Astrocyte (in vitro differentiated cells and primary cell): ENCODE data around the gene RNF152. TPM values are rescaled to one million over a fixed set of nuclear protein-coding genes. Genes with fewer than 3 reads are reported as not detected.

Source experiments
- DNase-seq: peaks from one replicate; pipeline ENCODE4 v3.0.0-alpha.2; 2010; ENCODE audit warnings: low read depth
- FAIRE-seq: peaks from 2 replicates; lab custom pipeline; 2011; peaks lifted over from hg19 to GRCh38; lab: Jason Lieb, UNC
- H2AFZ ChIP-seq: 2 replicates; pipeline ENCODE4 v1.6.0; 2012; ENCODE audit warnings: low read depth, low read length, inconsistent platforms
- H3K27ac ChIP-seq: 2 replicates; pipeline ENCODE4 v1.5.1; 2011; ENCODE audit warnings: low read depth, low read length, inconsistent platforms
- H3K27me3 ChIP-seq: 2 replicates; pipeline ENCODE4 v1.6.0; 2011; ENCODE audit warnings: low read length, inconsistent platforms; ENCODE audit not compliant: insufficient read depth
- H3K36me3 ChIP-seq: 2 replicates; pipeline ENCODE4 v1.5.1; 2011; ENCODE audit warnings: low read length, inconsistent platforms; ENCODE audit not compliant: insufficient read depth
- H3K4me1 ChIP-seq: 2 replicates; pipeline ENCODE4 v1.5.1; 2011; ENCODE audit warnings: low read length, inconsistent platforms; ENCODE audit not compliant: insufficient read depth
- H3K4me2 ChIP-seq: 2 replicates; pipeline ENCODE4 v1.6.0; 2012; ENCODE audit warnings: low read length, inconsistent platforms
- H3K4me3 ChIP-seq: 2 replicates; pipeline ENCODE4 v1.5.1; 2011; ENCODE audit warnings: low read depth, mild to moderate bottlenecking, low read length, inconsistent platforms; ENCODE audit not compliant: insufficient read depth
- H3K79me2 ChIP-seq: 2 replicates; pipeline ENCODE4 v1.6.0; 2012; ENCODE audit warnings: mild to moderate bottlenecking, low read length, inconsistent platforms; ENCODE audit not compliant: insufficient read depth
- H3K9ac ChIP-seq: 2 replicates; pipeline ENCODE4 v1.6.0; 2012; ENCODE audit warnings: mild to moderate bottlenecking, low read length, inconsistent platforms
- H3K9me3 ChIP-seq: 2 replicates; pipeline ENCODE4 v1.5.1; 2012; ENCODE audit warnings: low read depth, mild to moderate bottlenecking, low read length, inconsistent platforms; ENCODE audit not compliant: insufficient read depth
- H4K20me1 ChIP-seq: 2 replicates; pipeline ENCODE4 v1.6.0; 2012; ENCODE audit warnings: low read length, inconsistent platforms; ENCODE audit not compliant: insufficient read depth
- H3K27ac Mint-ChIP-seq: one replicate; pipeline ENCODE4 v1.8.0; 2021; ENCODE audit warnings: mild to moderate bottlenecking, mixed read lengths; ENCODE audit not compliant: unreplicated experiment
- H3K27me3 Mint-ChIP-seq: one replicate; pipeline ENCODE4 v1.8.0; 2021; ENCODE audit warnings: low read depth, mixed read lengths; ENCODE audit not compliant: unreplicated experiment
- H3K36me3 Mint-ChIP-seq: one replicate; pipeline ENCODE4 v1.8.0; 2021; ENCODE audit warnings: low read depth, mixed read lengths; ENCODE audit not compliant: unreplicated experiment
- H3K4me1 Mint-ChIP-seq: one replicate; pipeline ENCODE4 v1.8.0; 2021; ENCODE audit warnings: low read depth, mixed read lengths; ENCODE audit not compliant: unreplicated experiment
- H3K4me3 Mint-ChIP-seq: one replicate; pipeline ENCODE4 v1.8.0; 2021; ENCODE audit warnings: mild to moderate bottlenecking, moderate library complexity, mixed read lengths; ENCODE audit not compliant: unreplicated experiment
- H3K9me3 Mint-ChIP-seq: one replicate; pipeline ENCODE4 v1.8.0; 2021; ENCODE audit warnings: mild to moderate bottlenecking, mixed read lengths; ENCODE audit not compliant: unreplicated experiment
- CTCF ChIP-seq: IDR thresholded peaks from 2 replicates; pipeline ENCODE4 v1.5.1; 2011; ENCODE audit warnings: low read depth, mild to moderate bottlenecking, inconsistent platforms, low read length, moderate library complexity; ENCODE audit not compliant: insufficient read depth
- EZH2 ChIP-seq: IDR thresholded peaks from 2 replicates; pipeline ENCODE4 v1.6.1; 2012; ENCODE audit warnings: mild to moderate bottlenecking, low read length, inconsistent platforms; ENCODE audit not compliant: insufficient read depth
- total RNA-seq: library from RNA; stranded (reverse); gene quantifications from 2 replicates; pipeline ENCODE4 v1.2.1, GENCODE V29; 2021

The RNF152 gene
- total RNA-seq, 1 donor from 2014 or later, result 68.7 TPM

- Histone ChIP-seq H2AFZ (no peak overlapping the region), H3K79me2 (peaks cover 70% of the 10 kb centered on the region), H3K9me3 (no peaks in the 10 kb centered on the region), H3K4me1 (peaks cover 33% of the 10 kb centered on the region), H3K4me3 (no peak overlapping the region), H3K9ac (peak overlapping the region; percentile 53), H3K27ac (peak overlapping the region; percentile 70), H4K20me1 (peaks cover 27% of the 10 kb centered on the region), H3K27me3 (no peaks in the 10 kb centered on the region), H3K36me3 (no peaks in the 10 kb centered on the region), H3K4me2 (peak overlapping the region; percentile 53)
- H3K4me3 Mint-ChIP-seq, result no peak overlapping the region
- H3K4me1 Mint-ChIP-seq, result peaks cover 49% of the 10 kb centered on the region
- no peaks in the 10 kb centered on the region for H3K27me3 Mint-ChIP-seq
- no peak for TF ChIP-seq CTCF
- TF ChIP-seq EZH2, result no peak
- peaks cover 7% of the 10 kb centered on the region for H3K36me3 Mint-ChIP-seq
- peak; percentile 81 for FAIRE-seq
- DNase-seq, result peak; percentile 43
- no peaks in the 10 kb centered on the region for H3K9me3 Mint-ChIP-seq
- H3K27ac Mint-ChIP-seq, result peak overlapping the region; percentile 82
Observed at GRCh38 chr18:61851940-61852451, 40.8 kb downstream of the RNF152 start.

- Histone ChIP-seq H3K9ac (peak overlapping the region; percentile 25), H3K27ac (peak overlapping the region; percentile 70), H3K79me2 (peaks cover 70% of the 10 kb centered on the region), H3K36me3 (no peaks in the 10 kb centered on the region), H3K4me3 (no peak overlapping the region), H2AFZ (no peak overlapping the region), H3K4me2 (peak overlapping the region; percentile 21), H4K20me1 (peaks cover 34% of the 10 kb centered on the region), H3K4me1 (peaks cover 33% of the 10 kb centered on the region), H3K27me3 (no peaks in the 10 kb centered on the region), H3K9me3 (no peaks in the 10 kb centered on the region)
- TF ChIP-seq EZH2, result no peak
- no peak for TF ChIP-seq CTCF
- H3K27ac Mint-ChIP-seq, result no peak overlapping the region
- no peak overlapping the region for H3K4me3 Mint-ChIP-seq
- DNase-seq (no peak), FAIRE-seq (no peak)
- no peaks in the 10 kb centered on the region for H3K27me3 Mint-ChIP-seq
- peaks cover 44% of the 10 kb centered on the region for H3K4me1 Mint-ChIP-seq
- peaks cover 7% of the 10 kb centered on the region for H3K36me3 Mint-ChIP-seq
- H3K9me3 Mint-ChIP-seq, result no peaks in the 10 kb centered on the region
Observed at GRCh38 chr18:61851279-61851678, 41.5 kb downstream of the RNF152 start.

GRCh38 chr18:61850756-61851155 is 42.1 kb downstream of the RNF152 start:
- Histone ChIP-seq H2AFZ (no peak overlapping the region), H4K20me1 (peaks cover 32% of the 10 kb centered on the region), H3K4me1 (peaks cover 33% of the 10 kb centered on the region), H3K79me2 (peaks cover 70% of the 10 kb centered on the region), H3K27me3 (no peaks in the 10 kb centered on the region), H3K27ac (no peak overlapping the region), H3K9me3 (no peaks in the 10 kb centered on the region), H3K36me3 (no peaks in the 10 kb centered on the region), H3K9ac (no peak overlapping the region), H3K4me3 (no peak overlapping the region), H3K4me2 (no peak overlapping the region)
- Mint-ChIP-seq H3K27ac (no peak overlapping the region), H3K9me3 (no peaks in the 10 kb centered on the region), H3K4me1 (peaks cover 38% of the 10 kb centered on the region), H3K36me3 (peaks cover 11% of the 10 kb centered on the region), H3K4me3 (no peak overlapping the region), H3K27me3 (no peaks in the 10 kb centered on the region)
- DNase-seq, result no peak
- peak; percentile 41 for FAIRE-seq
- TF ChIP-seq EZH2, result no peak
- TF ChIP-seq CTCF, result no peak
